ENCODE data around the gene TNK2. TPM values are rescaled to one million over a fixed set of nuclear protein-coding genes. Genes with fewer than 3 reads are reported as not detected.
"Not testable (repeated sequence)": the region's sequence is repeated elsewhere in the genome, so short reads cannot be mapped to it uniquely, and the experiment has no call there.

Gene TNK2
- total RNA-seq, 2 experiments from 2014 or later = 150 to 177 TPM

GRCh38 chr3:195939526-195940470, 31.4 kb upstream of the TNK2 start:
- not testable (repeated sequence) for H3K27me3 Mint-ChIP-seq; ATAC-seq; H3K4me3 Mint-ChIP-seq; H3K4me1 Mint-ChIP-seq; H3K27ac Mint-ChIP-seq; H3K36me3 Mint-ChIP-seq; DNase-seq; H3K9me3 Mint-ChIP-seq (ENCODE audit: low read depth)
- CTCF ChIA-PET = interaction anchor here (0.9 to 1.3 kb wide), 3 partner anchors 25 to 61 kb away, joined by 3 to 5 read pairs (median 3); no protein-coding TSS in a partner anchor

GRCh38 chr3:195933044-195933430, 24.7 kb upstream of the TNK2 start:
- not testable (repeated sequence) for ATAC-seq; H3K27ac Mint-ChIP-seq; H3K4me3 Mint-ChIP-seq; DNase-seq; H3K27me3 Mint-ChIP-seq; H3K36me3 Mint-ChIP-seq; H3K9me3 Mint-ChIP-seq (ENCODE audit: low read depth); H3K4me1 Mint-ChIP-seq
- CTCF ChIA-PET = interaction anchor here (0.8 kb wide), 1 partner anchor 42 kb away, joined by 3 read pairs; no protein-coding TSS in a partner anchor

GRCh38 chr3:195932418-195933043, 24.2 kb upstream of the TNK2 start:
- ATAC-seq = no peak
- H3K4me1 Mint-ChIP-seq = no peaks in the 10 kb centered on the region
- H3K36me3 Mint-ChIP-seq = no peaks in the 10 kb centered on the region
- no peaks in the 10 kb centered on the region for H3K9me3 Mint-ChIP-seq (ENCODE audit: low read depth)
- no peak for DNase-seq
- no peak overlapping the region for H3K27ac Mint-ChIP-seq
- no peak overlapping the region for H3K4me3 Mint-ChIP-seq
- H3K27me3 Mint-ChIP-seq = no peaks in the 10 kb centered on the region
- CTCF ChIA-PET = interaction anchor here (0.8 kb wide), 1 partner anchor 41 kb away, joined by 3 read pairs; no protein-coding TSS in a partner anchor

GRCh38 chr3:195931582-195932273, 23.4 kb upstream of the TNK2 start:
- Mint-ChIP-seq H3K36me3 (no peaks in the 10 kb centered on the region), H3K9me3 (ENCODE audit: low read depth) (no peaks in the 10 kb centered on the region), H3K27ac (no peak overlapping the region), H3K4me1 (no peaks in the 10 kb centered on the region), H3K4me3 (no peak overlapping the region), H3K27me3 (no peaks in the 10 kb centered on the region)
- ATAC-seq (no peak), DNase-seq (no peak)
- CTCF ChIA-PET = no interaction called here

- CTCF ChIA-PET = interaction anchor here (1.5 kb wide), 1 partner anchor 14 kb away, joined by 4 read pairs; no protein-coding TSS in a partner anchor
- no peak overlapping the region for H3K4me3 Mint-ChIP-seq
- no peak overlapping the region for H3K27ac Mint-ChIP-seq
- no peak for ATAC-seq
- no peaks in the 10 kb centered on the region for H3K4me1 Mint-ChIP-seq
- DNase-seq = no peak
- no peaks in the 10 kb centered on the region for H3K27me3 Mint-ChIP-seq
- no peaks in the 10 kb centered on the region for H3K9me3 Mint-ChIP-seq (ENCODE audit: low read depth)
- no peaks in the 10 kb centered on the region for H3K36me3 Mint-ChIP-seq
These were observed 21.1 kb upstream of the TNK2 start for GRCh38 chr3:195929452-195929851.

- no peaks in the 10 kb centered on the region for H3K36me3 Mint-ChIP-seq
- H3K27me3 Mint-ChIP-seq = peaks cover 4% of the 10 kb centered on the region
- H3K27ac Mint-ChIP-seq = no peak overlapping the region
- CTCF ChIA-PET = interaction anchor here (1.4 to 1.9 kb wide), 2 partner anchors 27 to 71 kb away, joined by 5 to 9 read pairs; no protein-coding TSS in a partner anchor
- no peaks in the 10 kb centered on the region for H3K4me1 Mint-ChIP-seq
- H3K9me3 Mint-ChIP-seq (ENCODE audit: low read depth) = no peaks in the 10 kb centered on the region
- no peak for DNase-seq
- H3K4me3 Mint-ChIP-seq = no peak overlapping the region
- ATAC-seq = no peak
These were observed 13.0 kb upstream of the TNK2 start for GRCh38 chr3:195921334-195921791.

GRCh38 chr3:195918176-195918575, 9.8 kb upstream of the TNK2 start:
- DNase-seq = no peak
- no peaks in the 10 kb centered on the region for H3K36me3 Mint-ChIP-seq
- CTCF ChIA-PET = interaction anchor here (1.1 to 7.6 kb wide), 4 partner anchors 23 to 69 kb away, joined by 3 to 70 read pairs (median 20); no protein-coding TSS in a partner anchor
- H3K9me3 Mint-ChIP-seq (ENCODE audit: low read depth) = no peaks in the 10 kb centered on the region
- ATAC-seq = no peak
- H3K4me1 Mint-ChIP-seq = peaks cover 8% of the 10 kb centered on the region
- H3K4me3 Mint-ChIP-seq = no peak overlapping the region
- no peak overlapping the region for H3K27ac Mint-ChIP-seq
- H3K27me3 Mint-ChIP-seq = peaks cover 8% of the 10 kb centered on the region

- H3K36me3 Mint-ChIP-seq = no peaks in the 10 kb centered on the region
- no peak overlapping the region for H3K27ac Mint-ChIP-seq
- H3K4me1 Mint-ChIP-seq = peaks cover 8% of the 10 kb centered on the region
- DNase-seq (no peak), ATAC-seq (no peak)
- H3K27me3 Mint-ChIP-seq = peaks cover 8% of the 10 kb centered on the region
- H3K4me3 Mint-ChIP-seq = no peak overlapping the region
- CTCF ChIA-PET = interaction anchor here (1.1 to 7.6 kb wide), 4 partner anchors 55 to 209 kb away, joined by 3 to 82 read pairs (median 38); no protein-coding TSS in a partner anchor
- H3K9me3 Mint-ChIP-seq (ENCODE audit: low read depth) = no peaks in the 10 kb centered on the region
These were observed 8.6 kb upstream of the TNK2 start for GRCh38 chr3:195916991-195917390.

- peaks cover 8% of the 10 kb centered on the region for H3K27me3 Mint-ChIP-seq
- H3K4me1 Mint-ChIP-seq = peaks cover 8% of the 10 kb centered on the region
- DNase-seq (no peak), ATAC-seq (no peak)
- CTCF ChIA-PET = interaction anchor here (1.0 to 7.6 kb wide), 7 partner anchors 22 to 208 kb away, joined by 3 to 129 read pairs (median 21); no protein-coding TSS in a partner anchor
- no peaks in the 10 kb centered on the region for H3K36me3 Mint-ChIP-seq
- no peak overlapping the region for H3K27ac Mint-ChIP-seq
- no peaks in the 10 kb centered on the region for H3K9me3 Mint-ChIP-seq (ENCODE audit: low read depth)
- no peak overlapping the region for H3K4me3 Mint-ChIP-seq
These were observed 7.9 kb upstream of the TNK2 start for GRCh38 chr3:195916291-195916690.

GRCh38 chr3:195914648-195915473, 6.5 kb upstream of the TNK2 start:
- ATAC-seq (peak; percentile 95), DNase-seq (peak; percentile 96)
- Mint-ChIP-seq H3K4me3 (no peak overlapping the region), H3K36me3 (no peaks in the 10 kb centered on the region), H3K9me3 (ENCODE audit: low read depth) (no peaks in the 10 kb centered on the region), H3K27me3 (peaks cover 8% of the 10 kb centered on the region), H3K27ac (peak overlapping the region; percentile 66), H3K4me1 (peaks cover 14% of the 10 kb centered on the region)
- CTCF ChIA-PET = interaction anchor here (0.7 to 7.6 kb wide), 17 partner anchors 8 to 211 kb away, joined by 3 to 129 read pairs (median 5); no protein-coding TSS in a partner anchor

GRCh38 chr3:195914146-195914545, 5.8 kb upstream of the TNK2 start:
- CTCF ChIA-PET = interaction anchor here (1.2 to 7.6 kb wide), 10 partner anchors 12 to 64 kb away, joined by 3 to 129 read pairs (median 19); no protein-coding TSS in a partner anchor
- H3K9me3 Mint-ChIP-seq (ENCODE audit: low read depth); ATAC-seq; DNase-seq; H3K27ac Mint-ChIP-seq; H3K27me3 Mint-ChIP-seq; H3K4me3 Mint-ChIP-seq; H3K36me3 Mint-ChIP-seq: not testable (repeated sequence)
- H3K4me1 Mint-ChIP-seq = peaks cover 15% of the 10 kb centered on the region

- peaks cover 15% of the 10 kb centered on the region for H3K4me1 Mint-ChIP-seq
- CTCF ChIA-PET = interaction anchor here (1.0 to 7.6 kb wide), 8 partner anchors 12 to 64 kb away, joined by 3 to 129 read pairs (median 22); no protein-coding TSS in a partner anchor
- no peak overlapping the region for H3K4me3 Mint-ChIP-seq
- no peaks in the 10 kb centered on the region for H3K9me3 Mint-ChIP-seq (ENCODE audit: low read depth)
- DNase-seq = no peak
- H3K36me3 Mint-ChIP-seq = no peaks in the 10 kb centered on the region
- H3K27me3 Mint-ChIP-seq = peaks cover 8% of the 10 kb centered on the region
- H3K27ac Mint-ChIP-seq = no peak overlapping the region
- ATAC-seq = no peak
These were observed 5.0 kb upstream of the TNK2 start for GRCh38 chr3:195913382-195913781.
